ENCODE results near the gene CCNL1. TPM values are rescaled to one million over a fixed set of nuclear protein-coding genes. Genes with fewer than 3 reads are reported as not detected.
A peak's percentile ranks its signal among the peaks of the same experiment; 100 is the strongest.

Gene CCNL1
- total RNA-seq, 2 experiments from 2014 or later, result 180 to 191 TPM

DNA sequence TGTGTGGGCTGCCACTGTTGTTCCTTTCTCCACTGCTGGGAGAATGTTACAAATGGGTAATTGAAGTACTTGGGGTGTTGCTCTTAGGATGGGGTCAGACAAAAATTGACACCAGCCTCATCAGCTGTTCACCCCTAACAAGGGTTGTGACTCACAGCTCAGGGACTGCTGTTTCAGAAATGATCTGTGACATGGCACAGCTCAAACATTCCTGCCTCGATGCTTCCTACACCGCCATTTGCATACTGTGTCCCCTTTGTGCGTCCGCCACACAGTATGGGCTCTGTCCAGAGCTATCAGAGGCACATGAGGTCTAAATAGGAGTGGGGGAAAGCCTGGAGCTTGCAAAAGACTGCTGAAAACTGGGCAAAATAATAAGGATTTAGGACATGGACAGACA is 43.9 kb downstream of the CCNL1 start:
- intact Hi-C loops (cut with micrococcal nuclease), result no loop called here
- Mint-ChIP-seq H3K4me1 (ENCODE audit: low read depth) (peaks cover 16% of the 10 kb centered on the region), H3K4me3 (no peak overlapping the region), H3K27ac (no peak overlapping the region), H3K36me3 (ENCODE audit: low read depth) (no peaks in the 10 kb centered on the region), H3K9me3 (no peaks in the 10 kb centered on the region), H3K27me3 (no peaks in the 10 kb centered on the region)
- ATAC-seq, result no peak
- ChIA-PET POLR2A (interaction anchor here (1.1 to 2.1 kb wide), 3 partner anchors 8 to 27 kb away, joined by 3 to 6 read pairs (median 5); no protein-coding TSS in a partner anchor), CTCF (interaction anchor here (1.4 to 8.4 kb wide), 6 partner anchors 12 to 34 kb away, joined by 3 to 53 read pairs (median 5); no protein-coding TSS in a partner anchor)
- TF ChIP-seq, protein P1, sequence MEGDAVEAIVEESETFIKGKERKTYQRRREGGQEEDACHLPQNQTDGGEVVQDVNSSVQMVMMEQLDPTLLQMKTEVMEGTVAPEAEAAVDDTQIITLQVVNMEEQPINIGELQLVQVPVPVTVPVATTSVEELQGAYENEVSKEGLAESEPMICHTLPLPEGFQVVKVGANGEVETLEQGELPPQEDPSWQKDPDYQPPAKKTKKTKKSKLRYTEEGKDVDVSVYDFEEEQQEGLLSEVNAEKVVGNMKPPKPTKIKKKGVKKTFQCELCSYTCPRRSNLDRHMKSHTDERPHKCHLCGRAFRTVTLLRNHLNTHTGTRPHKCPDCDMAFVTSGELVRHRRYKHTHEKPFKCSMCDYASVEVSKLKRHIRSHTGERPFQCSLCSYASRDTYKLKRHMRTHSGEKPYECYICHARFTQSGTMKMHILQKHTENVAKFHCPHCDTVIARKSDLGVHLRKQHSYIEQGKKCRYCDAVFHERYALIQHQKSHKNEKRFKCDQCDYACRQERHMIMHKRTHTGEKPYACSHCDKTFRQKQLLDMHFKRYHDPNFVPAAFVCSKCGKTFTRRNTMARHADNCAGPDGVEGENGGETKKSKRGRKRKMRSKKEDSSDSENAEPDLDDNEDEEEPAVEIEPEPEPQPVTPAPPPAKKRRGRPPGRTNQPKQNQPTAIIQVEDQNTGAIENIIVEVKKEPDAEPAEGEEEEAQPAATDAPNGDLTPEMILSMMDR (IDR thresholded peaks at IDR 0.05), result no peak
- no peak for DNase-seq

DNA sequence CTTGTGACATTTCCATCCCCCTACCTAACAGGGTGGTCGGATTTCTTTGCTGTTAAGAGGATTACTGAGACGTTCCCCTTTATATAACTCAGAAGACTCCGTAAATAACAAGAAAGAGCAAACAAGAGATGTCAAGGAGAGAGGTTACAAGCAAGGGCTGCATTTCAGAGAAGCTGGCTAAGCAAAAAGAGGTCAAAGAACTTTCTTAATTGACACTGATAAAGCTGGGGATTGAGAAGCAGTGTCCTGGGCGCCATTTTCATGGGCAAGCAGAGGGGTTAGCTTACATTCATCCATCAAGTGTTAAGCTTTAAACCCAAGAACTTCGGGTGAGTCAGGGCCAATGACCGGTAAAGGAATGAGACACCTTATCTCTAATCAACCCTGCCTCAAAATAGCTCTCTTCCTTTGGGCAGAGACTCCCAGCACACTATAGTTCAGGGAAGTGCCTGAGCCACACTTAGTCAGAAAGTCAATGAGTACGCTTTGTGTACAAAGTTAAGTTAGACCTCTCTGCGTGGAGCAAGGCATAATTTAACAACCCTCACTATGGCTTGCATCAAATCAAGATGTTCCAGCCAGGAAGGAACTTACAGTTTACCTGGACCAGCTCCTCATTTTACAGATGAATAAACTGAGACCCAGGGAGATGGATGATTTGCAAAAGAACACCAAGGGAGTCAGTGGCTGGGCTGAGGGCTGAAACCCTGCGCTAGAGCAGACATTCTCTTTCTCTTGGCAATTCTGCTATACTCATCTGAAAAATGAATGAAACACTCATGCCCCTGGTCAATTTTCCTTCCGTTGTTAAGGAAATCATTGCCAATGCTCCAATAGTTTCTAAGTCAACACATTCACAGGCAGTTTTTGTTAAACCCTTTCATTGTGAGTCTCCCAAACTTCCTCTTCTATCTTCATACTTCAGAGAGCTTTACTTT is 44.6 kb downstream of the CCNL1 start:
- H3K27ac Mint-ChIP-seq, result no peak overlapping the region
- ChIA-PET POLR2A (interaction anchor here (0.7 to 2.1 kb wide), 5 partner anchors 9 to 115 kb away, joined by 3 to 5 read pairs (median 3); no protein-coding TSS in a partner anchor), CTCF (interaction anchor here (1.4 to 8.4 kb wide), 6 partner anchors 13 to 33 kb away, joined by 3 to 53 read pairs (median 5); no protein-coding TSS in a partner anchor)
- no peaks in the 10 kb centered on the region for H3K9me3 Mint-ChIP-seq
- no peaks in the 10 kb centered on the region for H3K27me3 Mint-ChIP-seq
- no peaks in the 10 kb centered on the region for H3K36me3 Mint-ChIP-seq (ENCODE audit: low read depth)
- TF ChIP-seq, protein P1 (IDR thresholded peaks at IDR 0.05), result no peak
- DNase-seq (no peak), ATAC-seq (no peak)
- intact Hi-C loops (cut with micrococcal nuclease), result no loop called here
- no peak overlapping the region for H3K4me3 Mint-ChIP-seq
- H3K4me1 Mint-ChIP-seq (ENCODE audit: low read depth), result peaks cover 16% of the 10 kb centered on the region

DNA sequence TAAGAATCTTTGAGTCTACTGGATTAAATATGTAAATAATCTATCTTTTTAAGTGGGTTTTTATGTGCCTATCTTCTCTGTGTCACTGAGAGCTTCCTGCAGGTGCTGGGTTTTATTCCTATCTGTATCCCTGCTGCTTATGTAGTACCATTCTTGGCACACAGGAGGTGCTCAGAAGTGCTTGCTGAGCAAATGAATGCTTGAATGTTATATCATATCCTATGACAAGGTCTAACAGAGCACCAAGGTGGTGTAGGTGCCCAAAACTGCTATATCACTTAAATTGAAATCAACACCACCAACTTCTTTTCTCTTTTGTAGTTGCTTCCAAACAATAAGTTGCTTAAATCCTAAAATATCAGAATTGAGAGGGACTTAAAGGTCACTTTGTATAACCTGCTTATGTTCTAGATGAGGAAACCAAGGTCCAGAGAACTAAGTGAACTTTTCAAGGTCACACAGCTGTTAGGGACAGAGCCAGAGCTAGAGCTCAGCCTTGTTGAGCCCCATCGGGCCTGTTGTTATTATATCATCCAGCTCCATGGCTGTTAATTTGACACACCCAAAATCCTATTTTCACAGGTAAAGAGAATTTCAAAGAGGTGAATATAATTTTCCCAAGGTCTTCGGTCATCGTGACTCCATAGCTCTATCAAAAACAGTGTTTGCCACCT is 46.0 kb downstream of the CCNL1 start:
- DNase-seq (peak; percentile 30), ATAC-seq (peak; percentile 86)
- TF ChIP-seq, protein P1 (IDR thresholded peaks at IDR 0.05), result peak; percentile 14
- Mint-ChIP-seq H3K4me1 (ENCODE audit: low read depth) (peaks cover 9% of the 10 kb centered on the region), H3K4me3 (no peak overlapping the region), H3K9me3 (no peaks in the 10 kb centered on the region), H3K27me3 (no peaks in the 10 kb centered on the region), H3K36me3 (ENCODE audit: low read depth) (no peaks in the 10 kb centered on the region), H3K27ac (no peak overlapping the region)
- intact Hi-C loops (cut with micrococcal nuclease), result no loop called here
- CTCF ChIA-PET, result interaction anchor here (0.6 to 8.4 kb wide), 7 partner anchors 9 to 32 kb away, joined by 3 to 53 read pairs (median 5); no protein-coding TSS in a partner anchor
- POLR2A ChIA-PET, result interaction anchor here (2.1 kb wide), 1 partner anchor 25 kb away, joined by 5 read pairs; no protein-coding TSS in a partner anchor

DNA sequence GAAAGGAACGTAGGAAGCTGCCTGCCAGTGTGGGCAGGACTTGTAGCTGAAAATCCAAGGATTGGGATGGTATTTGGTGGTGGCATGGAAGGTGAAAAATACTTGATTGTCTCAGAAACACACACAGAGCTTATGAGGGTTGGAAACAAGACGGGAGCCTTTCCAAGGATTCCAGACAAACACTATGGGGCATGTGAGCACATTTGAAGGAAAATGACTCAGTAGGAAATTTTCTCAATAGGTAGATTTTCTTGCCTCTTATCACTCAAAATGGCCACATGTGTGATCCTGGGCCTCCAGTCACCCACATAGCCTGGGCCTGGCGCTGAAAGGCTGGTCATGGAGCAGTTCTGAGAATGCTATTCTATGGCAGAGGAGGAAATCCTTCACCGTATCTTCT is 47.4 kb downstream of the CCNL1 start:
- Mint-ChIP-seq H3K27me3 (no peaks in the 10 kb centered on the region), H3K36me3 (ENCODE audit: low read depth) (no peaks in the 10 kb centered on the region), H3K9me3 (no peaks in the 10 kb centered on the region), H3K27ac (no peak overlapping the region), H3K4me3 (no peak overlapping the region), H3K4me1 (ENCODE audit: low read depth) (peaks cover 9% of the 10 kb centered on the region)
- ChIA-PET CTCF (interaction anchor here (1.1 to 8.4 kb wide), 4 partner anchors 14 to 31 kb away, joined by 3 to 53 read pairs (median 10); no protein-coding TSS in a partner anchor), POLR2A (interaction anchor here (0.7 to 0.8 kb wide), 2 partner anchors 17 to 97 kb away, joined by 3 read pairs; no protein-coding TSS in a partner anchor)
- DNase-seq (no peak), ATAC-seq (no peak)
- TF ChIP-seq, protein P1 (IDR thresholded peaks at IDR 0.05), result no peak
- intact Hi-C loops (cut with micrococcal nuclease), result no loop called here
